PC-3 (cell line): Measurements from ENCODE around the gene EFTUD2.

Experiments
- EZH2 ChIP-seq: fragments of 300-600 bp; sonication (generic); IDR thresholded peaks from one replicate; pipeline ENCODE4 v1.6.1; 2017; ENCODE audit warnings: antibody characterized with exemption, mild to moderate bottlenecking, low read length; ENCODE audit not compliant: unreplicated experiment
- EZH2phosphoT487 ChIP-seq: fragments of 300-600 bp; sonication (generic); IDR thresholded peaks from 2 replicates; pipeline ENCODE4 v1.6.1; 2018; ENCODE audit warnings: mild to moderate bottlenecking, antibody characterized with exemption, low read length, borderline replicate concordance
- TF ChIP-seq, protein P1 (sequence below): fragments of 300-600 bp; sonication (generic); conservative IDR thresholded peaks from 2 replicates; pipeline ENCODE4 v1.5.1; 2017; ENCODE audit warnings: antibody characterized with exemption, low read depth, mild to moderate bottlenecking, low read length

DNA sequence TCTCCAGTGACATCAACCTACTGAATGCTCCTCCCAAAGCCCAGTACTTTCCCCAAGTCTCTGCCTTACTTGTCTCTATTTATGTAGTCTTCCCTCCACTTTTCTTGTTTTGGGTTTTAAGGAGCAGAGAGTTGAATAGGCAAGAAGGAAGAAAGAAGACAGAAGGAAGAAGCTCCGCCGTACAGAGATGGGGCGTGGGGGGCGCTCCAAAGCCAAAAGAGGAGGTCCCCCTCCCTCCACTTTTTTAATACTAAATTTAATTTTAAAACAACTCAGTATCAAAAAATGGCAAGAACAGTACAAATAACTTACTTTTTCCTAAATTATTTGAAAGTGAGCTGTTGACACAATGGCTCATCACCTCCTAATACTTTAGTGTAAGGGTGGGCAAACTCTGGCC is 4.6 kb downstream of the EFTUD2 start:
- TF ChIP-seq, protein P1, sequence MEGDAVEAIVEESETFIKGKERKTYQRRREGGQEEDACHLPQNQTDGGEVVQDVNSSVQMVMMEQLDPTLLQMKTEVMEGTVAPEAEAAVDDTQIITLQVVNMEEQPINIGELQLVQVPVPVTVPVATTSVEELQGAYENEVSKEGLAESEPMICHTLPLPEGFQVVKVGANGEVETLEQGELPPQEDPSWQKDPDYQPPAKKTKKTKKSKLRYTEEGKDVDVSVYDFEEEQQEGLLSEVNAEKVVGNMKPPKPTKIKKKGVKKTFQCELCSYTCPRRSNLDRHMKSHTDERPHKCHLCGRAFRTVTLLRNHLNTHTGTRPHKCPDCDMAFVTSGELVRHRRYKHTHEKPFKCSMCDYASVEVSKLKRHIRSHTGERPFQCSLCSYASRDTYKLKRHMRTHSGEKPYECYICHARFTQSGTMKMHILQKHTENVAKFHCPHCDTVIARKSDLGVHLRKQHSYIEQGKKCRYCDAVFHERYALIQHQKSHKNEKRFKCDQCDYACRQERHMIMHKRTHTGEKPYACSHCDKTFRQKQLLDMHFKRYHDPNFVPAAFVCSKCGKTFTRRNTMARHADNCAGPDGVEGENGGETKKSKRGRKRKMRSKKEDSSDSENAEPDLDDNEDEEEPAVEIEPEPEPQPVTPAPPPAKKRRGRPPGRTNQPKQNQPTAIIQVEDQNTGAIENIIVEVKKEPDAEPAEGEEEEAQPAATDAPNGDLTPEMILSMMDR: no peak
- TF ChIP-seq EZH2: no peak
- TF ChIP-seq EZH2phosphoT487: no peak
